Ishikawa (cell line): Measurements from ENCODE around the gene ATF6.

Source experiments
- CEBPB ChIP-seq: IDR thresholded peaks from 2 replicates; pipeline ENCODE4 v1.6.1; 2012
- CREB1 ChIP-seq: IDR thresholded peaks from 2 replicates; pipeline ENCODE4 v1.6.1; 2012; ENCODE audit warnings: low read depth
- EGR1 ChIP-seq: IDR thresholded peaks from 2 replicates; pipeline ENCODE4 v1.6.1; 2012
- EP300 ChIP-seq: IDR thresholded peaks from 2 replicates; pipeline ENCODE4 v1.6.1; 2012; ENCODE audit warnings: borderline replicate concordance
- FOXM1 ChIP-seq: IDR thresholded peaks from 2 replicates; pipeline ENCODE4 v1.6.1; 2012; ENCODE audit warnings: low read depth, borderline replicate concordance
- MAX ChIP-seq: IDR thresholded peaks from 2 replicates; pipeline ENCODE4 v1.6.1; 2012
- NFIC ChIP-seq: IDR thresholded peaks from 2 replicates; pipeline ENCODE4 v1.6.1; 2012
- RAD21 ChIP-seq: IDR thresholded peaks from 2 replicates; pipeline ENCODE4 v1.6.1; 2012; ENCODE audit warnings: low read depth
- REST ChIP-seq: IDR thresholded peaks from 2 replicates; pipeline ENCODE4 v1.6.1; 2012; ENCODE audit warnings: low read depth, mild to moderate bottlenecking
- TAF1 ChIP-seq: IDR thresholded peaks from 2 replicates; pipeline ENCODE4 v1.6.1; 2012; ENCODE audit warnings: low read depth, mild to moderate bottlenecking
- TCF12 ChIP-seq: IDR thresholded peaks from 2 replicates; pipeline ENCODE4 v1.6.1; 2012; ENCODE audit warnings: low read depth
- USF1 ChIP-seq: IDR thresholded peaks from 2 replicates; pipeline ENCODE4 v1.6.1; 2012
- ZBTB7A ChIP-seq: IDR thresholded peaks from 2 replicates; pipeline ENCODE4 v1.6.1; 2012; ENCODE audit warnings: low read depth

- no peak for TF ChIP-seq USF1
- TF ChIP-seq TAF1 = no peak
- no peak for TF ChIP-seq TCF12
- no peak for TF ChIP-seq EGR1
- no peak for TF ChIP-seq NFIC
- no peak for TF ChIP-seq CEBPB
- TF ChIP-seq REST = no peak
- TF ChIP-seq MAX = no peak
- no peak for TF ChIP-seq EP300
- no peak for TF ChIP-seq CREB1
- no peak for TF ChIP-seq ZBTB7A
- no peak for TF ChIP-seq FOXM1
- no peak for TF ChIP-seq RAD21
These were observed 204.5 kb downstream of the ATF6 start for GRCh38 chr1:161970633-161971032.
